Liver (tissue), 9 donors: ENCODE results near the gene RBM20. TPM values are rescaled to one million over a fixed set of nuclear protein-coding genes. Genes with fewer than 3 reads are reported as not detected.

ENCODE experiments used
- DNase-seq: peaks from one replicate; pipeline ENCODE4 v3.0.0-alpha.2; 2017; ENCODE audit warnings: low spot score
- H3K27ac ChIP-seq, 2 donors: one replicate each; pipeline ENCODE4 v1.7.0; 2013; ENCODE audit warnings: inconsistent platforms in 2 of 2, low read length in 2 of 2, control low read depth in 1 of 2, low read depth in 1 of 2, mild to moderate bottlenecking in 1 of 2
- H3K27me3 ChIP-seq, 4 donors: one replicate each; pipeline versions ENCODE4 v1.6.1 to v1.7.0; 2013; ENCODE audit warnings: low read length in 3 of 4, inconsistent platforms in 1 of 4, mild to moderate bottlenecking in 1 of 4, moderate library complexity in 1 of 4; ENCODE audit not compliant: control insufficient read depth in 4 of 4, insufficient read depth in 4 of 4
- H3K36me3 ChIP-seq, 4 donors: one replicate each; pipeline versions ENCODE4 v1.6.1 to v1.7.0; 2013; ENCODE audit warnings: low read length in 3 of 4, mild to moderate bottlenecking in 3 of 4, low read depth in 1 of 4, moderate library complexity in 1 of 4; ENCODE audit not compliant: control insufficient read depth in 4 of 4, insufficient read depth in 3 of 4
- H3K4me1 ChIP-seq, 4 donors: one replicate each; pipeline versions ENCODE4 v1.6.1 to v1.7.0; 2013; ENCODE audit warnings: low read length in 3 of 4, mild to moderate bottlenecking in 3 of 4, moderate library complexity in 1 of 4; ENCODE audit not compliant: control insufficient read depth in 4 of 4, insufficient read depth in 4 of 4
- H3K4me3 ChIP-seq, 3 donors: one replicate each; pipeline versions ENCODE4 v1.6.1 to v1.7.0; 2013; ENCODE audit warnings: low read length in 3 of 3, control low read depth in 1 of 3, low read depth in 1 of 3, mild to moderate bottlenecking in 1 of 3
- H3K9ac ChIP-seq, 2 donors: one replicate each; pipeline ENCODE4 v1.7.0; 2013; ENCODE audit warnings: low read length in 2 of 2, mild to moderate bottlenecking in 2 of 2, moderate library complexity in 2 of 2, control low read depth in 1 of 2, low read depth in 1 of 2
- H3K9me3 ChIP-seq, 4 donors: one replicate each; pipeline versions ENCODE4 v1.6.1 to v1.7.0; 2013; ENCODE audit warnings: low read length in 3 of 4; ENCODE audit not compliant: control insufficient read depth in 4 of 4
- FOXA1 ChIP-seq: IDR thresholded peaks from 2 replicates; pipeline ENCODE4 v1.6.1; 2016; ENCODE audit warnings: antibody characterized with exemption
- FOXA2 ChIP-seq: IDR thresholded peaks from 2 replicates; pipeline ENCODE4 v1.6.1; 2016; ENCODE audit warnings: antibody characterized with exemption
- GABPA ChIP-seq, 2 donors: IDR thresholded peaks in 1 of 2; conservative IDR thresholded peaks in 1 of 2; 2 replicates each; pipeline ENCODE4 v1.6.1; 2016; ENCODE audit warnings: antibody characterized with exemption in 2 of 2, mild to moderate bottlenecking in 1 of 2, moderate library complexity in 1 of 2
- HNF4A ChIP-seq, 2 donors: conservative IDR thresholded peaks; 2 replicates each; pipeline ENCODE4 v1.6.1; 2016; ENCODE audit warnings: antibody characterized with exemption in 2 of 2, mild to moderate bottlenecking in 2 of 2
- JUND ChIP-seq, 2 donors: IDR thresholded peaks; 2 replicates each; pipeline ENCODE4 v1.6.1; 2016; ENCODE audit warnings: antibody characterized with exemption in 2 of 2
- MAX ChIP-seq: IDR thresholded peaks from 2 replicates; pipeline ENCODE4 v1.6.1; 2016; ENCODE audit warnings: antibody characterized with exemption
- RAD21 ChIP-seq, 2 donors: IDR thresholded peaks; 2 replicates each; pipeline ENCODE4 v1.6.1; 2016; ENCODE audit warnings: antibody characterized with exemption in 2 of 2, mild to moderate bottlenecking in 2 of 2
- RXRA ChIP-seq, 2 donors: IDR thresholded peaks; 2 replicates each; pipeline ENCODE4 v1.6.1; 2017 to 2018; ENCODE audit warnings: antibody characterized with exemption in 2 of 2, mild to moderate bottlenecking in 1 of 2
- SP1 ChIP-seq: IDR thresholded peaks from 2 replicates; pipeline ENCODE4 v1.6.1; 2018; ENCODE audit warnings: antibody characterized with exemption, mild to moderate bottlenecking
- TAF1 ChIP-seq: conservative IDR thresholded peaks from 2 replicates; pipeline ENCODE4 v1.6.1; 2016; ENCODE audit warnings: antibody characterized with exemption, mild to moderate bottlenecking
- YY1 ChIP-seq: IDR thresholded peaks from 2 replicates; pipeline ENCODE4 v1.6.1; 2016; ENCODE audit warnings: antibody characterized with exemption, mild to moderate bottlenecking
- ZBTB33 ChIP-seq: IDR thresholded peaks from 2 replicates; pipeline ENCODE4 v1.6.1; 2016; ENCODE audit warnings: antibody characterized with exemption
- WGBS: extraction: QIAGEN DNeasy Blood & Tissue Kit; methylation state at CpG from one replicate; pipeline ENCODE4 v1.1.7; 2013; 5-methylcytosine and 5-hydroxymethylcytosine counted together
- polyA plus RNA-seq, 2 donors: library from polyadenylated mRNA; stranded (reverse) in 1 of 2; unstranded in 1 of 2; fragments of 200-250 nt in 1 of 2; fragments of >200 nt in 1 of 2; fragmentation: Nextera tagmentation in 1 of 2; extraction: Ambion mirVana in 1 of 2; gene quantifications; one replicate each; pipeline versions ENCODE4 v1.2.1 to v1.2.3, GENCODE V29; 2013 to 2015
- total RNA-seq, 2 donors: library from RNA; depleted of rRNA; stranded (reverse); fragments of >200 nt; gene quantifications; one replicate each; pipeline ENCODE4 v1.2.3, GENCODE V29; 2014
- TF ChIP-seq, protein P1 (sequence below): IDR thresholded peaks from 2 replicates; pipeline ENCODE4 v1.6.1; 2016; ENCODE audit warnings: antibody characterized with exemption
- TF ChIP-seq, protein P2 (sequence below): fragments of 150-350 bp; IDR thresholded peaks from 2 replicates; pipeline ENCODE4 v1.5.1; 2017; ENCODE audit warnings: improper control_type of control experiment, low read depth, low read length; ENCODE audit not compliant: missing input control
- TF ChIP-seq, protein P3 (sequence below): IDR thresholded peaks from 2 replicates; pipeline ENCODE4 v1.6.1; 2016; ENCODE audit warnings: antibody characterized with exemption, mild to moderate bottlenecking
- donor health status: healthy.
- donor health status: healthy.
- donor health status: healthy.
- donor health status: healthy.
- donor health status: healthy.

RBM20 gene
- total and polyA plus RNA-seq, 4 donors = 0.03 to 0.08 (median 0.05) TPM; not detected in 1

GRCh38 chr10:110647136-110647430 lies 2.9 kb downstream of the RBM20 start:
- Histone ChIP-seq H3K4me3 (no peak overlapping the region), H3K27ac (no peak overlapping the region), H3K9ac (no peak overlapping the region), H3K27me3 (peaks cover 0 to 23% (median 11%) of the 10 kb centered on the region in 4 donors), H3K9me3 (no peaks in the 10 kb centered on the region), H3K4me1 (peaks cover 3 to 22% (median 17%) of the 10 kb centered on the region in 4 donors), H3K36me3 (no peaks in the 10 kb centered on the region)
- TF ChIP-seq FOXA2 (no peak), HNF4A (conservative IDR thresholded peaks at IDR 0.05) (no peak), YY1 (no peak), TAF1 (no peak), SP1 (no peak), ZBTB33 (no peak), MAX (no peak), JUND (IDR thresholded peaks at IDR 0.05) (no peak), RAD21 (IDR thresholded peaks at IDR 0.05) (no peak), GABPA (IDR thresholded peaks at IDR 0.05 in 1 of 2, conservative IDR thresholded peaks at IDR 0.05 in 1 of 2) (no peak)
- TF ChIP-seq, protein P1, sequence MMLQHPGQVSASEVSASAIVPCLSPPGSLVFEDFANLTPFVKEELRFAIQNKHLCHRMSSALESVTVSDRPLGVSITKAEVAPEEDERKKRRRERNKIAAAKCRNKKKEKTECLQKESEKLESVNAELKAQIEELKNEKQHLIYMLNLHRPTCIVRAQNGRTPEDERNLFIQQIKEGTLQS = no peak
- TF ChIP-seq, protein P2, sequence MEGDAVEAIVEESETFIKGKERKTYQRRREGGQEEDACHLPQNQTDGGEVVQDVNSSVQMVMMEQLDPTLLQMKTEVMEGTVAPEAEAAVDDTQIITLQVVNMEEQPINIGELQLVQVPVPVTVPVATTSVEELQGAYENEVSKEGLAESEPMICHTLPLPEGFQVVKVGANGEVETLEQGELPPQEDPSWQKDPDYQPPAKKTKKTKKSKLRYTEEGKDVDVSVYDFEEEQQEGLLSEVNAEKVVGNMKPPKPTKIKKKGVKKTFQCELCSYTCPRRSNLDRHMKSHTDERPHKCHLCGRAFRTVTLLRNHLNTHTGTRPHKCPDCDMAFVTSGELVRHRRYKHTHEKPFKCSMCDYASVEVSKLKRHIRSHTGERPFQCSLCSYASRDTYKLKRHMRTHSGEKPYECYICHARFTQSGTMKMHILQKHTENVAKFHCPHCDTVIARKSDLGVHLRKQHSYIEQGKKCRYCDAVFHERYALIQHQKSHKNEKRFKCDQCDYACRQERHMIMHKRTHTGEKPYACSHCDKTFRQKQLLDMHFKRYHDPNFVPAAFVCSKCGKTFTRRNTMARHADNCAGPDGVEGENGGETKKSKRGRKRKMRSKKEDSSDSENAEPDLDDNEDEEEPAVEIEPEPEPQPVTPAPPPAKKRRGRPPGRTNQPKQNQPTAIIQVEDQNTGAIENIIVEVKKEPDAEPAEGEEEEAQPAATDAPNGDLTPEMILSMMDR = no peak
- TF ChIP-seq, protein P3, sequence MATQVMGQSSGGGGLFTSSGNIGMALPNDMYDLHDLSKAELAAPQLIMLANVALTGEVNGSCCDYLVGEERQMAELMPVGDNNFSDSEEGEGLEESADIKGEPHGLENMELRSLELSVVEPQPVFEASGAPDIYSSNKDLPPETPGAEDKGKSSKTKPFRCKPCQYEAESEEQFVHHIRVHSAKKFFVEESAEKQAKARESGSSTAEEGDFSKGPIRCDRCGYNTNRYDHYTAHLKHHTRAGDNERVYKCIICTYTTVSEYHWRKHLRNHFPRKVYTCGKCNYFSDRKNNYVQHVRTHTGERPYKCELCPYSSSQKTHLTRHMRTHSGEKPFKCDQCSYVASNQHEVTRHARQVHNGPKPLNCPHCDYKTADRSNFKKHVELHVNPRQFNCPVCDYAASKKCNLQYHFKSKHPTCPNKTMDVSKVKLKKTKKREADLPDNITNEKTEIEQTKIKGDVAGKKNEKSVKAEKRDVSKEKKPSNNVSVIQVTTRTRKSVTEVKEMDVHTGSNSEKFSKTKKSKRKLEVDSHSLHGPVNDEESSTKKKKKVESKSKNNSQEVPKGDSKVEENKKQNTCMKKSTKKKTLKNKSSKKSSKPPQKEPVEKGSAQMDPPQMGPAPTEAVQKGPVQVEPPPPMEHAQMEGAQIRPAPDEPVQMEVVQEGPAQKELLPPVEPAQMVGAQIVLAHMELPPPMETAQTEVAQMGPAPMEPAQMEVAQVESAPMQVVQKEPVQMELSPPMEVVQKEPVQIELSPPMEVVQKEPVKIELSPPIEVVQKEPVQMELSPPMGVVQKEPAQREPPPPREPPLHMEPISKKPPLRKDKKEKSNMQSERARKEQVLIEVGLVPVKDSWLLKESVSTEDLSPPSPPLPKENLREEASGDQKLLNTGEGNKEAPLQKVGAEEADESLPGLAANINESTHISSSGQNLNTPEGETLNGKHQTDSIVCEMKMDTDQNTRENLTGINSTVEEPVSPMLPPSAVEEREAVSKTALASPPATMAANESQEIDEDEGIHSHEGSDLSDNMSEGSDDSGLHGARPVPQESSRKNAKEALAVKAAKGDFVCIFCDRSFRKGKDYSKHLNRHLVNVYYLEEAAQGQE = no peak
- DNase-seq = no peak
- WGBS = 70% methylated on average over 3 of the region's 3 CpGs

- Histone ChIP-seq H3K27ac (no peak overlapping the region), H3K27me3 (peaks cover 0 to 14% (median 4%) of the 10 kb centered on the region in 4 donors), H3K9ac (no peak overlapping the region), H3K4me1 (peaks cover 3 to 9% (median 7%) of the 10 kb centered on the region in 4 donors), H3K9me3 (no peaks in the 10 kb centered on the region), H3K4me3 (no peak overlapping the region), H3K36me3 (no peaks in the 10 kb centered on the region)
- 88% methylated on average over 3 of the region's 3 CpGs for WGBS
- DNase-seq = no peak
- TF ChIP-seq GABPA (IDR thresholded peaks at IDR 0.05 in 1 of 2, conservative IDR thresholded peaks at IDR 0.05 in 1 of 2) = no peak
- TF ChIP-seq FOXA2 = no peak
- TF ChIP-seq YY1 = no peak
- TF ChIP-seq MAX = no peak
- TF ChIP-seq FOXA1 = no peak
- TF ChIP-seq, protein P1 = no peak
- TF ChIP-seq, protein P3 = no peak
- no peak for TF ChIP-seq RXRA (IDR thresholded peaks at IDR 0.05)
- no peak for TF ChIP-seq JUND (IDR thresholded peaks at IDR 0.05)
- no peak for TF ChIP-seq HNF4A (conservative IDR thresholded peaks at IDR 0.05)
- TF ChIP-seq, protein P2 = no peak
Observed at GRCh38 chr10:110648692-110649346, 4.7 kb downstream of the RBM20 start.
